GM12865 (cell line): ENCODE results near the gene H2AZ2.
A peak's percentile ranks its signal among the peaks of the same experiment; 100 is the strongest.
"Not testable (repeated sequence)": the region's sequence is repeated elsewhere in the genome, so short reads cannot be mapped to it uniquely, and the experiment has no call there.

Experiments used
- DNase-seq: peaks from one replicate; pipeline ENCODE4 v3.0.0; 2010; ENCODE audit warnings: low read depth
- H3K4me3 ChIP-seq: 2 replicates; pipeline ENCODE4 v1.5.1; 2011; ENCODE audit warnings: mild to moderate bottlenecking, low read depth, low read length, control low read depth
- TF ChIP-seq, protein P1 (sequence below): IDR thresholded peaks from 2 replicates; pipeline ENCODE4 v1.5.1; 2011; ENCODE audit warnings: low read length, control low read depth, low read depth, inconsistent platforms; ENCODE audit not compliant: insufficient read depth; ENCODE audit errors: missing control alignments

Gene H2AZ2

DNA sequence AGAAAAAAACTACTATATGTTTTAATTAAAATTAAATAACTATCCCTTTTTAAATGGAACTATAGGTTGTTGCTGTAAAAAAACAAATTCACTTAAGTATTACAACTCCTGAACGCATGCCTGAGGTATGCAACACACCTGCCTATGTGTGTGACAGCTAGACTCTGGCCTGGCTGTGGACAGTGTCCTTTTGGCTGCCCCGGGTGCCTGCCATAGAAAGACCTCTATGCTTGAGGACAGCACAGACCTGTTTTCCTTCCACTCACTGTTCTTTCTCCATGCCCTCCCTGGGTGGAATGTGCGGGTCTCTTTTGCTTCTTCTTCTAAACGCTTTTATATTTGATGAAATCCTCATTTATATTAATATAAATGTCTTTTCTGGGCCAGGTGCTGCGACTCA, 57.9 kb downstream of the H2AZ2 start:
- DNase-seq = no peak
- H3K4me3 ChIP-seq = no peak overlapping the region
- TF ChIP-seq, protein P1, sequence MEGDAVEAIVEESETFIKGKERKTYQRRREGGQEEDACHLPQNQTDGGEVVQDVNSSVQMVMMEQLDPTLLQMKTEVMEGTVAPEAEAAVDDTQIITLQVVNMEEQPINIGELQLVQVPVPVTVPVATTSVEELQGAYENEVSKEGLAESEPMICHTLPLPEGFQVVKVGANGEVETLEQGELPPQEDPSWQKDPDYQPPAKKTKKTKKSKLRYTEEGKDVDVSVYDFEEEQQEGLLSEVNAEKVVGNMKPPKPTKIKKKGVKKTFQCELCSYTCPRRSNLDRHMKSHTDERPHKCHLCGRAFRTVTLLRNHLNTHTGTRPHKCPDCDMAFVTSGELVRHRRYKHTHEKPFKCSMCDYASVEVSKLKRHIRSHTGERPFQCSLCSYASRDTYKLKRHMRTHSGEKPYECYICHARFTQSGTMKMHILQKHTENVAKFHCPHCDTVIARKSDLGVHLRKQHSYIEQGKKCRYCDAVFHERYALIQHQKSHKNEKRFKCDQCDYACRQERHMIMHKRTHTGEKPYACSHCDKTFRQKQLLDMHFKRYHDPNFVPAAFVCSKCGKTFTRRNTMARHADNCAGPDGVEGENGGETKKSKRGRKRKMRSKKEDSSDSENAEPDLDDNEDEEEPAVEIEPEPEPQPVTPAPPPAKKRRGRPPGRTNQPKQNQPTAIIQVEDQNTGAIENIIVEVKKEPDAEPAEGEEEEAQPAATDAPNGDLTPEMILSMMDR = no peak

GRCh38 chr7:44787762-44788161, 60.1 kb downstream of the H2AZ2 start:
- TF ChIP-seq, protein P1 = no peak
- DNase-seq = no peak
- no peak overlapping the region for H3K4me3 ChIP-seq

DNA sequence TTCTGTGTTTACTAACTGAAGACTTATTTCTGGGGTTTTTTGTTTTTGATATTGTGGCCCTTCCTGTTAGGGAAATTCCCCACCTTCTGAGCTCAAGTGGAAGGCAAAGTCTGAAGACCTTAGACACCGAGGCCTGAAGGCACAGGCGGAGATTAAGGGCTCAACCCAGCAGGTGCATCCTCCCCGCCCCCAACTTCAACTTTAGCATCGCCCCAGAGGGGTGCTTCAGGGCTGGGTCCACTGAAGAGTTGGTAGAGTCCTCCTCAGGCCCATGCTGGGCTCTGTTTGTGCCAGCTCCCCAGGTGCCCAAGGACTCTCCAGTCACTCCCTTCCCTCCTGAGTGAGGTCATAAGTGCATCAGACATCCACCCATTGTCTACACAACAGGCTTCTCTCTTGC, 60.8 kb downstream of the H2AZ2 start:
- peak; percentile 67 for DNase-seq
- TF ChIP-seq, protein P1 = no peak
- H3K4me3 ChIP-seq = no peak overlapping the region

DNA sequence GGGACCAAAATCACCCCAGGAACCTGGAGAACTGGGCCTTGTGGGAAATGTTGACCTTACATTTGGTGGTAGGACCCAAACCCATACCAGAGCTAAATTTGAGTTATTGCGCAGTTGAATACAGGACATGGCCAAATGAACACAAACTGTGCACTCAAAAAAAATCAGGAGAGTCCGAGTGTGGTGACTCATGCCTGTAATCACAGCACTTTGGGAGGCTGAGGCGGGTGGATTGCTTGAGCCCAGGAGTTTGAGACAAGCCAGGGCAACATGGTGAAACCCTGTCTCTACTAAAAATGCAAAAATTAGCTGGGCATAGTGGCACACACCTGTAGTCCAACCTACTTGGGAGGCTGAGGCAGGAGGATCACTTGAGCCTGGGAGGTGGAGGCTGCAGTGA, 62.7 kb downstream of the H2AZ2 start:
- not testable (repeated sequence) for H3K4me3 ChIP-seq, DNase-seq

DNA sequence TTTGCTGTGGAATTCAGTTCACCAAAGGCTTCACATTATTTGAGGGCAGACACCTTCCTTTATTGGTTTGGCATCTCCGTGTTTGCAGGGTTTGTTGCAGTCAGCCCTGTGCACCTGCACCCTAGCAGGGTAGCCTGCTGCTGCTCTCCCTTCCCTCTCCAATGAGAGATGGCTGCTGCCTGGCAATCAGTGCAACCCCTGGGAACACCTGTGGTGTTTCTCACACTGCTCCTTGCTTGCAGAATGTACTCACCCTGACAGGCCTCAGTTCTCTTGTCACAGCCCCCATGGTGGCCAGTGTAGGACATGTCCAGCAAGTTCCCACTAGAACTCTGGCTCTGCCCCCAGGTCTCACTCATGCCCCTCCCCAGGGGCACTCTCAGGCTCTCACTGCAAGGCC, 63.5 kb downstream of the H2AZ2 start:
- TF ChIP-seq, protein P1 = no peak
- no peak overlapping the region for H3K4me3 ChIP-seq
- DNase-seq = no peak

GRCh38 chr7:44783407-44783806, 64.5 kb downstream of the H2AZ2 start:
- no peak for DNase-seq
- TF ChIP-seq, protein P1 = no peak
- no peak overlapping the region for H3K4me3 ChIP-seq

- no peak overlapping the region for H3K4me3 ChIP-seq
- DNase-seq = no peak
- TF ChIP-seq, protein P1 = no peak
Observed at GRCh38 chr7:44782460-44782859, 65.4 kb downstream of the H2AZ2 start.
